ENCODE data around the gene CAPN2. TPM values are rescaled to one million over a fixed set of nuclear protein-coding genes. Genes with fewer than 3 reads are reported as not detected.

CAPN2 gene
- total RNA-seq, 1 experiment from 2014 or later: 459 TPM

GRCh38 chr1:223711747-223712193 is 569 bp upstream of the CAPN2 start:
- peak in 1 of 2 experiments; percentile 54 for DNase-seq
- H3K9me2 ChIP-seq (ENCODE audit: insufficient read depth): no peaks in the 10 kb centered on the region
- intact Hi-C loops (cut with micrococcal nuclease; ENCODE audit: unreplicated experiment): no loop called here
- peak overlapping the region; percentile 92 for H3K27ac ChIP-seq
- peaks cover 78% of the 10 kb centered on the region for H3K4me1 ChIP-seq (replicated peaks; ENCODE audit: insufficient read depth)
- 0 out of 2 replicates have a peak overlapping the region, but pooled peaks have one; percentile 34 for H2AFZ ChIP-seq
- H3K27me3 ChIP-seq (ENCODE audit: insufficient read depth, low read depth): no peaks in the 10 kb centered on the region
- CTCF ChIA-PET: interaction anchor here (1.0 kb wide), 1 partner anchor 60 kb away, joined by 3 read pairs; no protein-coding TSS in a partner anchor
- peaks cover 67% of the 10 kb centered on the region for H3F3A ChIP-seq (ENCODE audit: insufficient read depth, low read depth)
- no peak for TF ChIP-seq EZH2 (IDR thresholded peaks at IDR 0.05; ENCODE audit: low read depth)
- no peak for TF ChIP-seq CTCF (conservative IDR thresholded peaks at IDR 0.05)
- H3K9me3 ChIP-seq (ENCODE audit: insufficient read depth, low read depth): no peaks in the 10 kb centered on the region
- H3K4me3 ChIP-seq: peak overlapping the region; percentile 79; the same call in 1 of the 2 replicates
- no peaks in the 10 kb centered on the region for H4K20me1 ChIP-seq (ENCODE audit: insufficient read depth)
- peaks cover 7% of the 10 kb centered on the region; the same call in 1 of the 2 replicates for H3K36me3 ChIP-seq (ENCODE audit: low read depth)
- H3K79me2 ChIP-seq (ENCODE audit: low read depth): peaks cover 65% of the 10 kb centered on the region
- H3K4me2 ChIP-seq: peak overlapping the region; percentile 91
- POLR2A ChIA-PET (ENCODE audit: unreplicated experiment): interaction anchor here (0.6 to 1.2 kb wide), 4 partner anchors 9 to 23 kb away, joined by 3 to 9 read pairs (median 4); no protein-coding TSS in a partner anchor
- BruUV-seq (replicated peaks): TSS peak; percentile 14

DNA sequence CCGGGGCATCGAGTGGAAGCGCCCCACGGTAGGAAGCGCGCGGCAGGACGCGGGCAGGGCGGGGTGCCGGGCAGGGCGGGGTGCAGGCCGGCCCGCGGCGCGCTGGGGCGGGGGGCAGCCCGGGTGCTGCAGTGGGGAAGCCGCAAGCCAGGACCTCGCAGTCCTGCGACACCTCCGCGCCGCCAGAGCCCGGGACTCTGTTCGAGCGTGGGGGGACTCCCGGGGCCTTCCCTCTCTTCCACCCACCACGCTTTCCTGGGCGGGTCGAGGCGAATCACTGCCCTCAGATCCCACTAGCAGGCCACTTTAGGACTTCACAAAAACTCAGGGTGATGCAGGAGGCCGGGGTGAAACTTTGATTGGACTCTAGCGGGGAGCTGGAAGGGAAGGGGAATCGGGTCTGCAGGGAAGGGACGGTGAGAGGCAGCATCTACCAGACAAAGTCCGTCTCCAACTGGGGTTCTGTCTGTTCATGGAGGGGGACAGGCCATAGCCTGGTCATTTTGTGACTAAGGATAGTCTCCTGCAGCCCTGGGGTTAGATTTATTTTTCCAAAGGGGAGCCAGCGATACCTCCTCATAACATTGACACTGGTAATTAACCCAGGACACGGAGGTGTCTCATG is 623 bp downstream of the CAPN2 start:
- POLR2A ChIA-PET (ENCODE audit: unreplicated experiment): interaction anchor here (0.7 to 1.2 kb wide), 5 partner anchors 8 to 500 kb away, joined by 4 to 16 read pairs (median 6); no protein-coding TSS in a partner anchor
- H3F3A ChIP-seq (ENCODE audit: insufficient read depth, low read depth): peaks cover 67% of the 10 kb centered on the region
- no TSS peak for BruUV-seq (replicated peaks)
- no peak overlapping the region for H2AFZ ChIP-seq
- no peaks in the 10 kb centered on the region for H3K27me3 ChIP-seq (ENCODE audit: insufficient read depth, low read depth)
- peak in 1 of 2 experiments; percentile 32 for DNase-seq
- H3K4me3 ChIP-seq: peak overlapping the region; percentile 79
- peaks cover 77% of the 10 kb centered on the region for H3K79me2 ChIP-seq (ENCODE audit: low read depth)
- no peaks in the 10 kb centered on the region for H3K9me3 ChIP-seq (ENCODE audit: insufficient read depth, low read depth)
- CTCF ChIA-PET: no interaction called here
- no peak for TF ChIP-seq EZH2 (IDR thresholded peaks at IDR 0.05; ENCODE audit: low read depth)
- TF ChIP-seq CTCF (conservative IDR thresholded peaks at IDR 0.05): no peak
- peaks cover 18% of the 10 kb centered on the region for H3K36me3 ChIP-seq (ENCODE audit: low read depth)
- H4K20me1 ChIP-seq (ENCODE audit: insufficient read depth): no peaks in the 10 kb centered on the region
- H3K27ac ChIP-seq: peak overlapping the region; percentile 92
- peak overlapping the region; percentile 91 for H3K4me2 ChIP-seq
- no peaks in the 10 kb centered on the region for H3K9me2 ChIP-seq (ENCODE audit: insufficient read depth)
- intact Hi-C loops (cut with micrococcal nuclease; ENCODE audit: unreplicated experiment): loop anchor here (1.0 kb wide), 2 partner anchors 12 to 98 kb away; no protein-coding TSS in a partner anchor
- peaks cover 78% of the 10 kb centered on the region for H3K4me1 ChIP-seq (replicated peaks; ENCODE audit: insufficient read depth)

DNA sequence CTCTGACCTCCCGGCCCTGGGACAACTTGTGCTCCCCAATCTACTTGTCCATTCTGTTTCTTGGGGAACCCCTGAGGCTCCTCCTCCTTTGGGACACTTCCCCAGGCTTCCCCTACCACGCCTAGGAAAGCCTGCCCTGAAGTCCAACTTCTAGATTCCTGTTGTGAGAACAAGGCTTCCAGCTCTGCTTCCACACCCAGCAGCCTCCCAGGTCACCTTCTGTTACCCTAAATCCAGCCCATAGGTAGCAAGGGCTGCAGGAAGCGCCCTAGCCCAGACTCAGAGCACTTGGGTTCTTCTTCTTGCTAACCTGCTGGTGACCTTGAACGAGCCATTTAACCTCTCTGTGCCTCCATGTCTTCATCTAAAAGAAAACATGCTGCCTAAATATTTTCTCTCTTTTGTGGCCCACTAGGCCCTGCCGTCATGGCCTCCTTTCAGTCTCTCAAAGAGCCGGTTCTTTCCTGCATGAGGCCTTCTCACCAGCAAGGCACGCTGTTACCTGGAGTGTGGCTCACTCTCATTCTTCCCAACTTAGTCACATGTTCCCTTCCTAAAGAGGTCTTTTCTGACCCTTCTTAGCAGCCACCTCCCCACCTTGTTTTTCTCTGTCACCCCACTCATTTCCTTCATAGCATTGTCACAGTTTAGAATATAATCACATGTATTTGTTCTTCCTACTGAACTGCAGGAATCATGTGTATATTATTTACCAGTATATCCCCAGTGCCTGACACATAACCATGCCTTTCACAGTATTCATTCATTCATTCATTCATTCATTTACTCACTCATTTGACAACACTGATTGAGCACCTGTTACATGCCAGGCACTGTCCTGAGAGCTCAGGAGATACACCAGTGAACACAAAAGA is 1.4 kb downstream of the CAPN2 start:
- peak; percentile 35 to 59 for DNase-seq
- Histone ChIP-seq H2AFZ (no peak overlapping the region), H3K4me3 (peak overlapping the region; percentile 79), H3K27ac (peak overlapping the region; percentile 92), H3K27me3 (ENCODE audit: insufficient read depth, low read depth) (no peaks in the 10 kb centered on the region), H3K4me2 (peak overlapping the region; percentile 91), H3K9me2 (ENCODE audit: insufficient read depth) (no peaks in the 10 kb centered on the region), H3F3A (ENCODE audit: insufficient read depth, low read depth) (peaks cover 67% of the 10 kb centered on the region), H4K20me1 (ENCODE audit: insufficient read depth) (no peaks in the 10 kb centered on the region), H3K4me1 (replicated peaks; ENCODE audit: insufficient read depth) (peaks cover 78% of the 10 kb centered on the region), H3K79me2 (ENCODE audit: low read depth) (peaks cover 81% of the 10 kb centered on the region), H3K36me3 (ENCODE audit: low read depth) (peaks cover 26% of the 10 kb centered on the region), H3K9me3 (ENCODE audit: insufficient read depth, low read depth) (no peaks in the 10 kb centered on the region)
- BruUV-seq (replicated peaks): TSS peak; percentile 51
- intact Hi-C loops (cut with micrococcal nuclease; ENCODE audit: unreplicated experiment): loop anchor here (1.0 kb wide), 2 partner anchors 12 to 98 kb away; no protein-coding TSS in a partner anchor
- no peak for TF ChIP-seq EZH2 (IDR thresholded peaks at IDR 0.05; ENCODE audit: low read depth)
- TF ChIP-seq CTCF (conservative IDR thresholded peaks at IDR 0.05): no peak
- CTCF ChIA-PET: no interaction called here
- POLR2A ChIA-PET (ENCODE audit: unreplicated experiment): interaction anchor here (0.7 to 0.8 kb wide), 4 partner anchors 9 to 499 kb away, joined by 4 to 16 read pairs (median 5); no protein-coding TSS in a partner anchor
